Pulmonary artery endothelial cell (primary cell): ENCODE results near the gene TMEM178B. TPM values are rescaled to one million over a fixed set of nuclear protein-coding genes. Genes with fewer than 3 reads are reported as not detected.

Source experiments
- DNase-seq: peaks from one replicate; pipeline ENCODE4 v3.0.0-alpha.2; 2011; ENCODE audit warnings: low read depth, low spot score
- total RNA-seq: library from RNA; depleted of rRNA; stranded (reverse); fragments of >200 nt; gene quantifications from 2 replicates; pipeline ENCODE4 v1.2.3, GENCODE V29; 2014

TMEM178B gene
- total RNA-seq, 1 donor from 2014 or later = not detected

- DNase-seq = no peak
Observed at GRCh38 chr7:141220263-141220880, 146.5 kb downstream of the TMEM178B start.

GRCh38 chr7:141221007-141221612 is 147.2 kb downstream of the TMEM178B start:
- DNase-seq = no peak

- DNase-seq = no peak
Observed at GRCh38 chr7:141225916-141226618, 152.2 kb downstream of the TMEM178B start.

DNA sequence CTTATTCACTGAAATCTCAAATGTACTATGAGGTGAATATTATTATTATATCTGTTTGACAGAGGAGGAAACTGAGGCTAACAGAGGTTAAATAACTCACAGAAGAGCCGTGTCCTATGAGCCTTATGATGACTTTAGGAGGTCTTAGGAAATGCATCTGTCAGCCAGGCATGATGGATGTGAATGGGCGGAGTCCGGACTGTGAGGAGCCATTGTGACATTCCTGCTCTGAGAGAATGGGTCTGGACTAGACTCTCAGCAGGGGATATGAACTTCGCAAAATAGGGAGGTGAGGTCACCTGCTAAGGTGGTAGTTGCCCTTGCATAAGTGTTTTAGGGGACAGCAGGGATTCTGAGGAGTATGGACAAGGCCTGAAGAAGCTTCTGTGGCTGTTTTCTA is 153.6 kb downstream of the TMEM178B start:
- no peak for DNase-seq

GRCh38 chr7:141228482-141228881 is 154.6 kb downstream of the TMEM178B start:
- no peak for DNase-seq

GRCh38 chr7:141231018-141231792 is 157.3 kb downstream of the TMEM178B start:
- DNase-seq = no peak

DNA sequence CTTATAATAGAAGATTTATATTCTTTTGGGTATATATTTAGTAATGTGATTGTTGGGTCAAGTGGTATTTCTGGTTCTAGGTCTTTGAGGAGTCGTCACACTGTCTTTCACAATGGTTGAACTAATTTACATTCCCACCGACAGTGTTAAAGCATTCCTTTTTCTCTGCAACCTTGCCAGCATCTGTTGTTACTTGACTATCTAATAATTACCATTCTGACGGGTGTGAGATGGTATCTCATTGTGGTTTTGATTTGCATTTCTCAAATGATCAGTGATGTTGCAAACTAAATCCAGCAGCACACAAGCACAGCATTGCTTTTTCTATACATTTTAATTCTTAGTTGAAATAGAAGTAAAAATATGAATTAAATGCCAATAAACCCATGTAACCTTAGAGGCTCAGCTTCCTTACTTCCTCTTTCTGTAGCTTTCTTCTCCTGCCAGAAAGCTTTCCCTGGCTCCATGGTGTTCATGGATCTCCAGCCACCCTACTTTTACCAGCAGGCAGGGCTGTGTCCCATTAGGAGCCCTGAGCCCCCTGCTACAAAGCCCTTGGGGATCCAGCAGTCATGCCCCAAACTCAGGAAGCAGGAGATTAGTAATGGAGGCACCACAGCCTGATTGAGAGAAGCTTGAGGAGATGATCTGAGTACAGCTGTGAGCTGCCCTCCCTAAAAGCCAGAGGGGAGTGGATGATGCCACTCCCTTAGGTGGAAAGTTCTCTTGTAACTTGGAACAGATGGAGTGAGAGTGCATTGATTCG is 158.6 kb downstream of the TMEM178B start:
- DNase-seq = no peak

DNA sequence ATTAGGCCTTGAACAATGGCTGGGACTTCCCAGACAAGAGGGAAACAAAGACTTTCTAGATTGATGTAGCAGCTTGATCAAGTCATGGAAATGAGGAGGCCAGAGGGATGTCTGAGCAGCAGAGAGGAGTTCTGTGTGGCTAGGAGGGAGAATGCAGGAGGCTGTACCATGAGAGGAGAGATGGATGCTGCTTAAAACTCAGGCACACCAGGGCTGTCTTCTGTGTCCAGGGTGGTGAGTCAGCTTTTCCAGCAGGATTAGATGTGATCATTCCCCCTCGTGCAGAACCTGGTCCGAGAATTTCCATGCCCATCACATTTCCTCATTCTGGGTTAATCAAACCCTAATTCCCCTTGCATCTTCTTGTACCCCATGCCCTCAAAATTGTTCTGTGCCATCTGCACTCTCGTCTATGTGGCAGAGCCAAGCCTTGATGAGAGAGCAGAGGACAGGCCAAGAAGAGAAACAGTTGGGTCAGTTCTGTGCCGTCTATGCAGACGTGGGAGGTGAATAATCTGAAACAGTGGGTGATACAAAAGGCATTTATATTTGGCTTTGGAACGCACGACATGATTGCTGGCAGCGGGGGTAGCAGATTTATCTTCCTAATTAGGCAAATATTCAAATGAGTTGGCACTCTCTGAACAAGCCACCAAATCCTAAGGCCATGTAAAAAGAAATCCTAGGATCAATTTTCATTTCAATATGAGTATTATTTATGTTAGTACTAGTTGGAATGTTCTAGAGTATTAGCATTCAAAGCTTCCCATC is 160.7 kb downstream of the TMEM178B start:
- no peak for DNase-seq

- DNase-seq = no peak
Observed at GRCh38 chr7:141235656-141236055, 161.8 kb downstream of the TMEM178B start.

- no peak for DNase-seq
Observed at GRCh38 chr7:141238596-141239243, 164.9 kb downstream of the TMEM178B start.

DNA sequence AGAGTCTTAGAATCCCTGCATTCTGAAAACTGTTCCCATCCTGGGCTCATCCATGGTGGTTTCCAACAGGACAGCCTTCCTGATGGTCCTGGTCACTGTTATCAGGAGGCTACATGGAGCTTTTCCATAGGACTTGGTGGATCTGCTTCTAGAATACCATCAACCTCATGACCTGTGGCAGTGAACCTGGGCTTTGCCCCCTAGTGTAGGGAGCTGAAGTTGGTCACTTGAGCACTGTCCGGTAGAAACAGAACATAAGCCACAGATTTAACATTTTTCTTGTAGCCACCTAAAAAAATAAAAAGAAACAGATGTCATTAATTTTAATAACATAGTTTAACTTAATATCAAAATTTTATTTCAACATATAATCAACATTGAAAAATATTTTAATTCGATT is 165.8 kb downstream of the TMEM178B start:
- no peak for DNase-seq

- DNase-seq = no peak
Observed at GRCh38 chr7:141242568-141242967, 168.7 kb downstream of the TMEM178B start.

- no peak for DNase-seq
Observed at GRCh38 chr7:141243368-141243767, 169.5 kb downstream of the TMEM178B start.

DNA sequence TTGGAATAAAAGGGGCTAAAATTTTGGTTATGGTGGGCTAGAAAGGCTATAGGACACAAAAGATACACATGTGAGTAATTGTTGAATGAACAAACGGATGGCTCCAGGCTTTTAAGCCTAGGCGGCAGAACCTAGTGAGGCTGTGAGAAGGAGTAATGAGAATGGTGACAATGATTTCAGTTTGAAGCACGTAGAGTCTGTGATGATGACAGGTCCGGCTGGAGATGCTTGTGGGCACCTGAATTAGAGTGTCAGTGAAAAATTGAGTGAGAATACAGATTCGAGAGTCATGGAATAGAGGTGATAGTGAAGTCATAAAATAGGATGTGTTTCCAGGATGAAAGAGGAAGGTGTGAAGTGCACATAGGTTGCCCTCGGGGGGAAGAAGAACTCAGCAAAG is 170.6 kb downstream of the TMEM178B start:
- DNase-seq = no peak

GRCh38 chr7:141246426-141246825 is 172.6 kb downstream of the TMEM178B start:
- DNase-seq = no peak

- DNase-seq = no peak
Observed at GRCh38 chr7:141251180-141251579, 177.3 kb downstream of the TMEM178B start.

GRCh38 chr7:141251957-141252356 is 178.1 kb downstream of the TMEM178B start:
- DNase-seq = no peak

- no peak for DNase-seq
Observed at GRCh38 chr7:141257597-141257996, 183.7 kb downstream of the TMEM178B start.

DNA sequence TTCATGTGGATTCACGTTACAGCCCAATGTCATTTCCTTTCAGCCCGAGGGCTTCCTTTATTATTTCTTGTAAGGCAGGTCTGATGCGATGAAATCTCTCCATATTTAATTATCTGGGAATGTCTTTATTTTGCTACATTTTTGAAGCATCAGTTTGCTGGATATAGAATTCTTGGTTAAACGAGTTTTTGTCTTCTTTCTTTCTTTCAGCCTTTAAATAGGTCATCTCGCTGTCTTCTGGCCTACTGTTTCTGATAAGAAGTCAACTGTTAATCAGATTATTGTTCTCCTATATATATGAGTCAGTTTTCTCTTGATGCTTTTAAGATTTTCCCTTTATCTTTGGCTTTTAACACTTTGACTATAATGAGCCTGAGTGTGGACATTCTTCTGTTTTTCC is 184.7 kb downstream of the TMEM178B start:
- no peak for DNase-seq
